Tibial nerve (tissue), 4 donors: ENCODE results near the gene KCNJ6. TPM values are rescaled to one million over a fixed set of nuclear protein-coding genes. Genes with fewer than 3 reads are reported as not detected.

ENCODE experiments used
- DNase-seq, 2 donors: peaks; one replicate each; pipeline ENCODE4 v3.0.0-alpha.2; 2019; ENCODE audit warnings: low spot score in 2 of 2
- H3K27ac ChIP-seq, 4 donors: fragments of 200-600 bp; sonication (generic) in 3 of 4; one replicate each; pipeline ENCODE4 v1.5.1; 2017 to 2019; ENCODE audit warnings: mild to moderate bottlenecking in 1 of 4
- H3K27me3 ChIP-seq, 2 donors: fragments of 200-600 bp; sonication (generic) in 1 of 2; one replicate each; pipeline versions ENCODE4 v1.5.1 to v1.6.0; 2017 to 2019
- H3K36me3 ChIP-seq, 3 donors: fragments of 200-600 bp; sonication (generic); one replicate each; pipeline ENCODE4 v1.5.1; 2018 to 2019
- H3K4me1 ChIP-seq, 4 donors: fragments of 200-600 bp; sonication (generic) in 3 of 4; one replicate each; pipeline ENCODE4 v1.5.1; 2017 to 2019
- H3K4me3 ChIP-seq, 4 donors: fragments of 200-600 bp; sonication (generic) in 3 of 4; one replicate each; pipeline ENCODE4 v1.5.1; 2017 to 2019; ENCODE audit warnings: mild to moderate bottlenecking in 1 of 4, moderate library complexity in 1 of 4
- H3K9me3 ChIP-seq, 4 donors: fragments of 200-600 bp; sonication (generic) in 3 of 4; one replicate each; pipeline ENCODE4 v1.5.1; 2017 to 2019
- EP300 ChIP-seq, 2 donors: sonication (generic); formaldehyde crosslinking; IDR thresholded peaks; one replicate each; pipeline ENCODE4 v1.6.1; 2017; ENCODE audit warnings: antibody characterized with exemption in 2 of 2, mild to moderate bottlenecking in 1 of 2
- POLR2A ChIP-seq, 2 donors: fragments of 450-650 bp; IDR thresholded peaks; one replicate each; pipeline ENCODE4 v1.6.1; 2017; ENCODE audit warnings: antibody characterized with exemption in 2 of 2, mild to moderate bottlenecking in 2 of 2, moderate library complexity in 2 of 2
- WGBS, 2 donors: methylation state at CpG; one replicate each; pipeline ENCODE4 v1.1.5; 2018; 5-methylcytosine and 5-hydroxymethylcytosine counted together
- total RNA-seq, 4 donors: library from RNA; depleted of rRNA; stranded (reverse); fragments of >200 nt; gene quantifications; one replicate each; pipeline ENCODE4 v1.1.0, GENCODE V29; 2016
- TF ChIP-seq, protein P1 (sequence below), 5 experiments: fragments of 200-600 bp in 3 of 5; fragments of 450-650 bp in 2 of 5; sonication (generic) in 3 of 5; IDR thresholded peaks; one replicate each; pipeline ENCODE4 v1.5.1; 2016 to 2019; ENCODE audit warnings: antibody characterized with exemption in 5 of 5, mild to moderate bottlenecking in 3 of 5, moderate library complexity in 2 of 5

The KCNJ6 gene
- total RNA-seq, 4 donors from 2014 or later, result not detected

DNA sequence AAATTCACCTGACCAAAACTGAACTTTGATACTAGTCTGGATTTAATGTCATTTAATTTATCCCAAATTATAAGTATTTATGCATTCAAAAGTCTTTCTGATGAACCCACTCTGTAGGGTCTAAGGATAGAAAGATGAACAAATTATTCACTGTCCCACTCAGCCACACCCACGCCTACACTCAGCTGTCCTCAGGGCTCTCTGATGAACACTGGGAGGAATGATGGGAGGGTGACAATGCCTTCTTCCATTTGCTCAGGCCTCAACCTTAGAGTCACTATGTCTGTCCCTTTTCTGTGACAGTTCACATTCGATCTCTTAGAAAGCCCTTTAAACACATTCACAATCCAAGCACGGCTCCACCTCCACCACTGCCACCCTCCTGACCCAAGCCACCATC is 41.8 kb downstream of the KCNJ6 start:
- no peak for TF ChIP-seq EP300 (IDR thresholded peaks at IDR 0.05)
- TF ChIP-seq, protein P1, sequence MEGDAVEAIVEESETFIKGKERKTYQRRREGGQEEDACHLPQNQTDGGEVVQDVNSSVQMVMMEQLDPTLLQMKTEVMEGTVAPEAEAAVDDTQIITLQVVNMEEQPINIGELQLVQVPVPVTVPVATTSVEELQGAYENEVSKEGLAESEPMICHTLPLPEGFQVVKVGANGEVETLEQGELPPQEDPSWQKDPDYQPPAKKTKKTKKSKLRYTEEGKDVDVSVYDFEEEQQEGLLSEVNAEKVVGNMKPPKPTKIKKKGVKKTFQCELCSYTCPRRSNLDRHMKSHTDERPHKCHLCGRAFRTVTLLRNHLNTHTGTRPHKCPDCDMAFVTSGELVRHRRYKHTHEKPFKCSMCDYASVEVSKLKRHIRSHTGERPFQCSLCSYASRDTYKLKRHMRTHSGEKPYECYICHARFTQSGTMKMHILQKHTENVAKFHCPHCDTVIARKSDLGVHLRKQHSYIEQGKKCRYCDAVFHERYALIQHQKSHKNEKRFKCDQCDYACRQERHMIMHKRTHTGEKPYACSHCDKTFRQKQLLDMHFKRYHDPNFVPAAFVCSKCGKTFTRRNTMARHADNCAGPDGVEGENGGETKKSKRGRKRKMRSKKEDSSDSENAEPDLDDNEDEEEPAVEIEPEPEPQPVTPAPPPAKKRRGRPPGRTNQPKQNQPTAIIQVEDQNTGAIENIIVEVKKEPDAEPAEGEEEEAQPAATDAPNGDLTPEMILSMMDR (IDR thresholded peaks at IDR 0.05), result no peak
- no peak for TF ChIP-seq POLR2A (IDR thresholded peaks at IDR 0.05)
- Histone ChIP-seq H3K4me1 (no peaks in the 10 kb centered on the region), H3K9me3 (no peaks in the 10 kb centered on the region), H3K36me3 (no peaks in the 10 kb centered on the region), H3K27ac (no peak overlapping the region), H3K27me3 (no peaks in the 10 kb centered on the region), H3K4me3 (no peak overlapping the region)
- no peak for DNase-seq
- WGBS, 2 donors, result 52% methylated on average over 3 of the region's 3 CpGs

DNA sequence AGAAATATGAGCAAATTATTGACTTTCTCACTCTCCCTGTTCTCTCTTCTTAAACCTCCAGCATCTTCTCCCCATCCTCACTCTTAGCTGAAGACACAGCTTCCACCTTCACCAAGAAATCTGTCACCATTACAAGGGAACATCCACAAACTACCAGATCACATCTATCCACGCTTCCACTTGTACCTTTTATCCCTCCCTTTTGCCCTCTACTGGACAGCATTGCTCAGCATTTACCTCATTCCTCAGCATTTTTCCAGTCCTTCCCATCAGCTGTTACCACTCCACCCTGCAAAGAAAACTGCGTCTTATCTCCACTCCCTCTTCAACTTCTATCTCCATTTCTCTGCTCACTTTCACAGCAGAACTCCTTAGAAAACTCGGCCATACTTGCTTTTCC is 42.6 kb downstream of the KCNJ6 start:
- Histone ChIP-seq H3K27ac (no peak overlapping the region), H3K27me3 (no peaks in the 10 kb centered on the region), H3K36me3 (no peaks in the 10 kb centered on the region), H3K9me3 (no peaks in the 10 kb centered on the region), H3K4me1 (no peaks in the 10 kb centered on the region), H3K4me3 (no peak overlapping the region)
- no peak for DNase-seq
- TF ChIP-seq, protein P1 (IDR thresholded peaks at IDR 0.05), result no peak
- TF ChIP-seq EP300 (IDR thresholded peaks at IDR 0.05) (no peak), POLR2A (IDR thresholded peaks at IDR 0.05) (no peak)
- WGBS, 2 donors, result 64 to 80% methylated on average over 3 of the region's 3 CpGs

DNA sequence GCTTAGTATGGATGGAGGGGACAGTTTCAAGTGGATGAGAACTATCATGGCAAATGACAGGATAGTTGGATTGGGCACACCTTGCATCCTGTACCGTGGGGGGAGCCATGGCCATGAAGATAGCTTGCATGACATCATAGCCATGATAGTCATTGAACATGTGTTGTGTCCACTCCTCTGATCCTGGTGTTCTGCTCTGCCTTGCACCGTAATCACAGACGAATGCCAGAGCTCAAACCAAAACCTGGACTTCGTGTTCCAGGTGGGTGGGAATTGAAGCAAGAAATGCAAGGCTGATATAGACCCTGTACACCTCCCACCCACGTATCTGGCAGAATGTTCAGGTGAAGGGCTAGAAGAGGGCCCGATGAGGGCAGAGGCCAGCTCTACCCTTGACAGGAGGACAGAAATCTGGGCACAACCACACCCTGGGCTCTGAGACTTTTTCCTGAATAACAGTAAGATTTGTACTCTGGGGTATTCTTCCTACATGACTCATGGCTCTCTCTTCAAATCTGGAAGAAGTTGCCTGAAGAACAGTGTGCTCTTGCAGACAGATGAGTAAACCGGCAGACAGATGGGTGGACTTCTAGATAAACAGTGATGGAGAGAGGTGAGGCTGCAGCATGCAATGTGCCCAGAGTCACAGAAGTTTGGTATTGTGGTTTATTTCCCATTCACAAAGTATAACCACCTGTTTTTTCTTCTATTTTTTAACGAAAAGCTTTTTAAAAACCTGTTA is 45.0 kb downstream of the KCNJ6 start:
- H3K9me3 ChIP-seq, result no peaks in the 10 kb centered on the region
- WGBS, 2 donors, result 70 to 75% methylated on average over 8 of the region's 8 CpGs
- TF ChIP-seq, protein P1 (IDR thresholded peaks at IDR 0.05), result no peak
- TF ChIP-seq EP300 (IDR thresholded peaks at IDR 0.05), result no peak
- no peak for TF ChIP-seq POLR2A (IDR thresholded peaks at IDR 0.05)
- H3K27ac ChIP-seq, result no peak overlapping the region
- no peaks in the 10 kb centered on the region for H3K36me3 ChIP-seq
- no peaks in the 10 kb centered on the region for H3K4me1 ChIP-seq
- no peak overlapping the region for H3K4me3 ChIP-seq
- no peaks in the 10 kb centered on the region for H3K27me3 ChIP-seq
- no peak for DNase-seq

DNA sequence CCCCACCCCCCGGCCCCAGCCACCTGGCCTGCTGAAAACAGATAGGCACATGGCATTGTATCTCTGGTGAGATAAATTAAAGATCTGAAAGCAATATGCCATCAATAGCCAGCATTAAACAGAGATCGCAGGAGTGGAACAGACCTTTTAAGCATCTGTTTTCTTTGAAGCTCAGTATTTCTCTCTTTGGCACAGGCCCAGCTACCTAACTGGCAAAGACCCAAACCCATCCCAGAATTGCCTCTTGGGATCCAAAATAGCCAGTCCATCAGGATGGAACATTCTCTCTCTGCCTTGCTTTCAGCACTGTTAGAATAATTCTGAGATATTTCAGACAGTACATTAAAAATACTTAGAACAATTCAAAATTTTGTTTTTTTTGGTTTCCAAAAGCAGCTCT is 46.0 kb downstream of the KCNJ6 start:
- Histone ChIP-seq H3K9me3 (no peaks in the 10 kb centered on the region), H3K27me3 (no peaks in the 10 kb centered on the region), H3K36me3 (no peaks in the 10 kb centered on the region), H3K4me1 (no peaks in the 10 kb centered on the region), H3K4me3 (no peak overlapping the region), H3K27ac (no peak overlapping the region)
- 66 to 82% methylated on average over 2 of the region's 2 CpGs for WGBS, 2 donors
- no peak for DNase-seq
- TF ChIP-seq, protein P1 (IDR thresholded peaks at IDR 0.05), result no peak
- TF ChIP-seq POLR2A (IDR thresholded peaks at IDR 0.05), result no peak
- no peak for TF ChIP-seq EP300 (IDR thresholded peaks at IDR 0.05)

DNA sequence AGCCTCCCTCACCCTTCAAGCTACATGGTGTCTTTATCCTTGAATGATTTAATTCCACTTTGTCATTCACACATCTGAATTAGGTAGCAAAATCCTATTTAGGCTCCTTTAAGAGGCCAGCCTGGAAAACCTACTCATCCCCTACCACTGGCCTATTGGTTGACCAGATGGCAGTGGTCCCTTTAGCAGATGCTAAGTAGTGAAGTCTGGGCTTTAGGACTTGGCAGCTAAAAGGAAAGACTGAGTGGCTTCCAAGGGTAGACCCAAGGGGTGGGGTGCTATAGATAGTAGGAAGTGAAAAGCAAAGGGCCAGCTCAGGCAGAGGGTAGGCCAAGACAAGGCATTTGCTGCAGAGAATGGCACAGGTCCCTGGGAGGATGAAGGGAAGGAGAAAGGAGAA is 46.6 kb downstream of the KCNJ6 start:
- TF ChIP-seq EP300 (IDR thresholded peaks at IDR 0.05) (no peak), POLR2A (IDR thresholded peaks at IDR 0.05) (no peak)
- TF ChIP-seq, protein P1 (IDR thresholded peaks at IDR 0.05), result no peak
- H3K4me3 ChIP-seq, result no peak overlapping the region
- DNase-seq, result no peak

More for the DNA sequence above, 46.6 kb downstream of the KCNJ6 start:
- Histone ChIP-seq H3K9me3 (no peaks in the 10 kb centered on the region), H3K27me3 (no peaks in the 10 kb centered on the region), H3K4me1 (no peaks in the 10 kb centered on the region), H3K27ac (no peak overlapping the region), H3K36me3 (no peaks in the 10 kb centered on the region)
